Mucosa of stomach (tissue), 1 donor: ENCODE measurements around the gene GCNT2.
"Not testable (repeated sequence)": the region's sequence is repeated elsewhere in the genome, so short reads cannot be mapped to it uniquely, and the experiment has no call there.

Experiments
- H3K27me3 ChIP-seq: one replicate; pipeline ENCODE4 v1.7.0; 2013; ENCODE audit warnings: mild to moderate bottlenecking, low read length; ENCODE audit not compliant: control insufficient read depth, insufficient read depth
- H3K36me3 ChIP-seq: one replicate; pipeline ENCODE4 v1.7.0; 2013; ENCODE audit warnings: low read length; ENCODE audit not compliant: control insufficient read depth, insufficient read depth
- H3K4me1 ChIP-seq: one replicate; pipeline ENCODE4 v1.7.0; 2013; ENCODE audit warnings: mild to moderate bottlenecking, low read length; ENCODE audit not compliant: control insufficient read depth, insufficient read depth
- H3K4me3 ChIP-seq: one replicate; pipeline ENCODE4 v1.7.0; 2013; ENCODE audit warnings: low read length
- H3K9ac ChIP-seq: one replicate; pipeline ENCODE4 v1.7.0; 2013; ENCODE audit warnings: mild to moderate bottlenecking, low read length, moderate library complexity
- H3K9me3 ChIP-seq: one replicate; pipeline ENCODE4 v1.7.0; 2013; ENCODE audit warnings: mild to moderate bottlenecking, low read length, moderate library complexity; ENCODE audit not compliant: control insufficient read depth
- donor health status: Pancreatic carcinoma.

The GCNT2 gene

DNA sequence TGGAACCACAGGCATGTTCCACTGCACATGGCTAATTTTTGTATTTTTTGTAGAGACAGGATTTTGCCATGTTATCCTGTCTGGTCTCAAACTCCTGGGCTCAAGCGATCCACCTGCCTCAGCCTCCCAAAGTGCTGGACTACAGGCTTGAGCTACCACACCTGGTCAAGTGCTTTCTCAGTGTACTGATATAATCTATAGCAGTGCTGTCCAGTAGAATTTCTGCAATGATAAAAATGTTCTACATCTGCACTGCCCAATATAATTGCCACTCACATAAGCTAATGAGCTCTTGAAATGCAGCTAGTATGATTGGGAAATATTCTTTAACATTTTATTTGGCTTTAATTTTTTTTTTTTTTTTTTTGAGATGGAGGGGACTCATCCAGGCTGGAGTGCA is 109.0 kb downstream of the GCNT2 start:
- no peak overlapping the region for H3K4me3 ChIP-seq
- H3K4me1 ChIP-seq = no peaks in the 10 kb centered on the region
- H3K27me3 ChIP-seq = no peaks in the 10 kb centered on the region

GRCh38 chr6:10633216-10633615 is 112.1 kb downstream of the GCNT2 start:
- H3K36me3 ChIP-seq = no peaks in the 10 kb centered on the region
- H3K4me3 ChIP-seq = no peak overlapping the region
- H3K9ac ChIP-seq = no peak overlapping the region
- no peaks in the 10 kb centered on the region for H3K9me3 ChIP-seq
- no peaks in the 10 kb centered on the region for H3K27me3 ChIP-seq
- no peaks in the 10 kb centered on the region for H3K4me1 ChIP-seq

More for the DNA sequence above, 109.0 kb downstream of the GCNT2 start:
- Histone ChIP-seq H3K36me3 (no peaks in the 10 kb centered on the region), H3K9ac (no peak overlapping the region), H3K9me3 (no peaks in the 10 kb centered on the region)

DNA sequence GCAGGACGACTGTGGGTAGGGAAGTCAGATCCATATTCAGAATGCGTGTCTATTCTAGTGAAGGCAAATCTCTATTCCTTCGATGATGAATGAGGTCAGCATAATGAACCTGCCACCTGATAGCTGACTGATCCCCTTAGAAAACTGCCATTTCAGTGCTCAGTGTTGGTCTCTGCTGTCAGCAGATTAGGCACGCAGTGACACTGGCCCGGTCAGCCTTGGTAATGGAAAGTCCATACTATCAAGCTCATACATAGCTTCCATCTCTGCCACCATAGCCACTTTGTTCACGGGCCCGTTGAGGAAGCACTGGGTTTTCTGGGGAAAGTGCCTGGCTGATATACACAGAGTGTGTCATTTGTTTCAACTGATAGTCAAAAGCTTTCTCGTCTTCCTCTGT is 119.3 kb downstream of the GCNT2 start:
- H3K4me1 ChIP-seq = no peaks in the 10 kb centered on the region
- no peaks in the 10 kb centered on the region for H3K9me3 ChIP-seq
- H3K4me3 ChIP-seq = no peak overlapping the region
- no peaks in the 10 kb centered on the region for H3K27me3 ChIP-seq
- H3K9ac ChIP-seq = no peak overlapping the region
- no peaks in the 10 kb centered on the region for H3K36me3 ChIP-seq

DNA sequence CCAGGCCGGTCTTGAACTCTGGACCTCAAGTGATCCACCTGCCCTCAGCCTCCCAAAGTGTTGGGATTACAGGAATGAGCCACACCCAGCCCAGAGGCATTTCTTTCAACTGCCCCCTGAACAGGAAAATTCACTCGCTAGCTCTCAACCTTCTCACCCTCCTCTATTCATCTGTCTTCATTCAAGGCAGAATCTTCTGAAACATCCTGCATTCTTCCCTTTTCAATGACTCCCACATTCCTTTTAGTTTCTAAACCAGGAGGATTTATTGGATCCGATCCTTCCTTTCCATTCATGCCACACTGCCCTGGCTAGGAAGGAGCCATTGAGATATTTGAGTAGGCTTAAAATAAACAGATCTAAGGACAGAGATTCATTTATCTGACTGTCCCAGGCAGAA is 120.4 kb downstream of the GCNT2 start:
- Histone ChIP-seq H3K36me3 (no peaks in the 10 kb centered on the region), H3K9me3 (no peaks in the 10 kb centered on the region), H3K4me3 (no peak overlapping the region), H3K27me3 (no peaks in the 10 kb centered on the region), H3K9ac (no peak overlapping the region), H3K4me1 (no peaks in the 10 kb centered on the region)

GRCh38 chr6:10643201-10643651 is 122.1 kb downstream of the GCNT2 start:
- Histone ChIP-seq H3K9ac (no peak overlapping the region), H3K36me3 (no peaks in the 10 kb centered on the region), H3K9me3 (no peaks in the 10 kb centered on the region), H3K4me1 (no peaks in the 10 kb centered on the region), H3K27me3 (no peaks in the 10 kb centered on the region), H3K4me3 (no peak overlapping the region)

- Histone ChIP-seq H3K4me1 (no peaks in the 10 kb centered on the region), H3K9me3 (no peaks in the 10 kb centered on the region), H3K4me3 (no peak overlapping the region), H3K36me3 (no peaks in the 10 kb centered on the region), H3K9ac (no peak overlapping the region), H3K27me3 (no peaks in the 10 kb centered on the region)
Observed at GRCh38 chr6:10644225-10644624, 123.1 kb downstream of the GCNT2 start.

- Histone ChIP-seq H3K4me1 (no peaks in the 10 kb centered on the region), H3K4me3 (no peak overlapping the region), H3K9ac (no peak overlapping the region), H3K9me3 (no peaks in the 10 kb centered on the region), H3K27me3 (no peaks in the 10 kb centered on the region), H3K36me3 (no peaks in the 10 kb centered on the region)
Observed at GRCh38 chr6:10655508-10656055, 134.4 kb downstream of the GCNT2 start.

DNA sequence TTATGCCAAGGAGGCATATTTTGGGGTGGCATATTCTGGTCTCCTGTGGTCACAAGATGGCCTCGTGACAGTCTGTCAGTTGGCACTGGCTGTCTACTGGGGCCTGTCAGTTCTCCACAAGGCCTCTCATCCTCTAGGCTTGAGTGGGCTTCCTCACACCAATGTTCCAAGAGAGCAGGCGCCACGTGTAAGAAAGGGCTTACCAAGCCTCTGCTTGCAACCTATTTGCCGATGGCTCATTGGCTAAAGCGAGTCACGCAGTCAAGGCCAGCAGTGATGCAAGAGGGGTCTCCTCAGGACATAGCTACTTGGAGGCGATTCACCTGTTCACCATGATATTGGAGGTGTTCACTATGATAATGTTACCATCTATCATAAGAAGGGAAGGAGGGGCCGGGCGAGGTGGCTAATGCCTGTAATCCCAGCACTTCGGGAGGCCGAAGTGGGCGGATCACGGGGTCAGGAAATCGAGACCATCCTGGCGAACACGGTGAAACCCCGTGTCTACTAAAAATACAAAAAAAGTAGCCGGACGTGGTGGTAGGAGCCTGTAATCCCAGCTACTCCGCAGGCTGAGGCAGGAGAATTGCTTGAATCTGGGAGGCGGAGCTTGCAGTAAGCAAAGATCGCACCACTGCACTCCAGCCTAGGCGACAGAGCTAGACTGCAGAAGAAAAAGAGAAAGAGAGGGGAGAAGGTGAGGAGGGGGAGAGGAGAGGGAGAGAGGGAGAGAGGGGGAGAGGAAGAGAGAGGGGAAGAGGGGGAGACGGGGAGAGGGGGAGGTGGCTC is 138.0 kb downstream of the GCNT2 start:
- H3K27me3 ChIP-seq = no peaks in the 10 kb centered on the region
- no peaks in the 10 kb centered on the region for H3K36me3 ChIP-seq
- peak overlapping the region; percentile 34 for H3K9ac ChIP-seq
- H3K4me3 ChIP-seq = no peak overlapping the region
- no peaks in the 10 kb centered on the region for H3K4me1 ChIP-seq
- no peaks in the 10 kb centered on the region for H3K9me3 ChIP-seq

DNA sequence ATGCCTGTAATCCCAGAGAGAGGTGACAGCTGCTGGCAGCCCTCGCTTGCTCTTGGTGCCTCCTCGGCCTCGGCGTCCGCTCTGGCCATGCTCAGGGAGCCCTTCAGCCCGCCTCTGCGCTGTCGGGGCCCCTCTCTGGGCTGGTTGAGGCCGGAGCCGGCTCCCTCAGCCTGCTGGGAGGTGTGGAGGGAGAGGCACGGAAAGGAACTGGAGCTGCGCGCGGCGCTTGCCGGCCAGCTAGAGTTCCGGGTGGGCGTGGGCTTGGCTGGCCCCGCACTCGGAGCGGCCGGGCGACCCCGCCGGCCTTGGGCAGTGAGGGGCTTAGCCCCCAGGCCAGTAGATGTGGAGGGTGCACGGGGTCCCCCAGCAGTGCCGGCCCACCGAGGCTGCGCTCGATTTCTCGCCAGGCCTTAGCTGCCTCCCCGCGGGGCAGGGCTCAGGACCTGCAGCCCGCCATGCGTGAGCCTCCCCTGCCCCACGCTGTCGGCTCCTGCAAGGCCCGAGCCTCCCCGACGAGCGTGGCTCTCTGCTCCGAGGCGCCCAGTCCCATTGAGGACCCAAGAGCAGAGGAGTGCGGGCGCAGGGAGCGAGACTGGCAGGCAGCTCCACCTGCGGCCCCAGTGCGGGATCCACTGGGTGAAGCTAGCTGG is 138.7 kb downstream of the GCNT2 start:
- Histone ChIP-seq H3K4me3 (no peak overlapping the region), H3K27me3 (no peaks in the 10 kb centered on the region), H3K4me1 (no peaks in the 10 kb centered on the region), H3K9ac (peak overlapping the region; percentile 34), H3K9me3 (no peaks in the 10 kb centered on the region), H3K36me3 (no peaks in the 10 kb centered on the region)

GRCh38 chr6:10660431-10661191 is 139.5 kb downstream of the GCNT2 start:
- H3K36me3 ChIP-seq, H3K27me3 ChIP-seq, H3K4me1 ChIP-seq, H3K9me3 ChIP-seq, H3K9ac ChIP-seq, H3K4me3 ChIP-seq: not testable (repeated sequence)

GRCh38 chr6:10662207-10662606 is 141.1 kb downstream of the GCNT2 start:
- Histone ChIP-seq H3K4me1 (no peaks in the 10 kb centered on the region), H3K4me3 (no peak overlapping the region), H3K27me3 (no peaks in the 10 kb centered on the region), H3K36me3 (no peaks in the 10 kb centered on the region), H3K9me3 (no peaks in the 10 kb centered on the region), H3K9ac (no peak overlapping the region)

- no peaks in the 10 kb centered on the region for H3K4me1 ChIP-seq
- no peak overlapping the region for H3K9ac ChIP-seq
- no peaks in the 10 kb centered on the region for H3K9me3 ChIP-seq
- no peaks in the 10 kb centered on the region for H3K27me3 ChIP-seq
- no peaks in the 10 kb centered on the region for H3K36me3 ChIP-seq
- H3K4me3 ChIP-seq = no peak overlapping the region
Observed at GRCh38 chr6:10662742-10663141, 141.6 kb downstream of the GCNT2 start.
